ENCODE results near the gene KCNN4. TPM values are rescaled to one million over a fixed set of nuclear protein-coding genes. Genes with fewer than 3 reads are reported as not detected.

Gene KCNN4
- total RNA-seq, 1 donor from 2014 or later, result 0.44 TPM

DNA sequence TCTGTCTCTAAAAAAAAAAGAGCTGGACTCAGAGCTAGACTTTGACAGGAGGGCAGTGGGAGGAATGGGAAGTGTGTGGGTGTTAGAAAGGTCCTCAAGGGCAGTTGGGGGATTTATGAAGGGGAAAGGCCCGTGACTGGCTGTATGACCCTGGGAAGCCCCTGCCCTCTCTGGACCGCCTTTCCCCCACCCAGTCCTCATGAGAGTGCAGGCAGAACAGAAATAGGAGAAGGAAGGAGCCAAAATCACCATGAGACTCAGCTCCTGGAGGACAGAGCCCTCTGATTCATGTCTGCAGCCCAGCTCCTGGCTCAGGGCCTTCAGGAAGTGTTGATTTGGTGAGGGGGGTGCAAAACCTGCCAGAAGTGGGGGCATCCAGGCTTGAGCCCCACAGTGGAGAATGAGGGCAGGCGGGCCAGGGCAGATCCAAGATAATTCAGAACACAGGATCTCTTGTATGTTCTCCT is 17.3 kb downstream of the KCNN4 start:
- H3K27ac Mint-ChIP-seq (ENCODE audit: unreplicated experiment), result no peak overlapping the region

DNA sequence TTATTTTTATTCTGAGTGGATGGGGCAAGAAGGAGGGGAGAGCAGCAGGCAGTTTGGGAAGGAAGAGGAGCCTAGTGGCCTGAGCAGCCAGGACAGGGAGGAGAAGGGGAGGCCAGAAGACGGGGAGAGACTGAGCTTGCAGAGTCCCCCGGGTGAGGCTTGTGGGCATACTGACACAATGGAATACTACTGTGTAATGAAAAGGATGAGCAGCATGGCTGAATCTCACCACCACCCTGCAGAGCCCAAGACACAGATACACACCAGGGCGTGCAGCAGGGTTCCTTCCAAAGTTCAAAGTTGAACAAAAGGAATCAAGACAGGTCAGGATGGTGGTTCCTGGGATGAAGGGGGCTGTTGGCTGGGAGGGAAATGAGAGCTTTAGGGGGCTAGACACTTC is 18.0 kb downstream of the KCNN4 start:
- no peak for DNase-seq
- Mint-ChIP-seq H3K36me3 (ENCODE audit: unreplicated experiment) (no peaks in the 10 kb centered on the region), H3K27ac (ENCODE audit: unreplicated experiment) (no peak overlapping the region), H3K4me1 (ENCODE audit: low read depth, unreplicated experiment) (peaks cover 2% of the 10 kb centered on the region), H3K27me3 (ENCODE audit: unreplicated experiment) (no peaks in the 10 kb centered on the region), H3K9me3 (ENCODE audit: unreplicated experiment) (peaks cover 4% of the 10 kb centered on the region), H3K4me3 (ENCODE audit: unreplicated experiment) (no peak overlapping the region)
- TF ChIP-seq, protein P1, sequence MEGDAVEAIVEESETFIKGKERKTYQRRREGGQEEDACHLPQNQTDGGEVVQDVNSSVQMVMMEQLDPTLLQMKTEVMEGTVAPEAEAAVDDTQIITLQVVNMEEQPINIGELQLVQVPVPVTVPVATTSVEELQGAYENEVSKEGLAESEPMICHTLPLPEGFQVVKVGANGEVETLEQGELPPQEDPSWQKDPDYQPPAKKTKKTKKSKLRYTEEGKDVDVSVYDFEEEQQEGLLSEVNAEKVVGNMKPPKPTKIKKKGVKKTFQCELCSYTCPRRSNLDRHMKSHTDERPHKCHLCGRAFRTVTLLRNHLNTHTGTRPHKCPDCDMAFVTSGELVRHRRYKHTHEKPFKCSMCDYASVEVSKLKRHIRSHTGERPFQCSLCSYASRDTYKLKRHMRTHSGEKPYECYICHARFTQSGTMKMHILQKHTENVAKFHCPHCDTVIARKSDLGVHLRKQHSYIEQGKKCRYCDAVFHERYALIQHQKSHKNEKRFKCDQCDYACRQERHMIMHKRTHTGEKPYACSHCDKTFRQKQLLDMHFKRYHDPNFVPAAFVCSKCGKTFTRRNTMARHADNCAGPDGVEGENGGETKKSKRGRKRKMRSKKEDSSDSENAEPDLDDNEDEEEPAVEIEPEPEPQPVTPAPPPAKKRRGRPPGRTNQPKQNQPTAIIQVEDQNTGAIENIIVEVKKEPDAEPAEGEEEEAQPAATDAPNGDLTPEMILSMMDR (IDR thresholded peaks at IDR 0.05; ENCODE audit: partially characterized antibody, unreplicated experiment), result no peak

More for the DNA sequence above, 17.3 kb downstream of the KCNN4 start:
- H3K27me3 Mint-ChIP-seq (ENCODE audit: unreplicated experiment), result no peaks in the 10 kb centered on the region
- peaks cover 2% of the 10 kb centered on the region for H3K4me1 Mint-ChIP-seq (ENCODE audit: low read depth, unreplicated experiment)
- TF ChIP-seq, protein P1 (IDR thresholded peaks at IDR 0.05; ENCODE audit: partially characterized antibody, unreplicated experiment), result no peak
- no peak for DNase-seq
- H3K36me3 Mint-ChIP-seq (ENCODE audit: unreplicated experiment), result no peaks in the 10 kb centered on the region
- H3K9me3 Mint-ChIP-seq (ENCODE audit: unreplicated experiment), result peaks cover 4% of the 10 kb centered on the region
- H3K4me3 Mint-ChIP-seq (ENCODE audit: unreplicated experiment), result no peak overlapping the region

DNA sequence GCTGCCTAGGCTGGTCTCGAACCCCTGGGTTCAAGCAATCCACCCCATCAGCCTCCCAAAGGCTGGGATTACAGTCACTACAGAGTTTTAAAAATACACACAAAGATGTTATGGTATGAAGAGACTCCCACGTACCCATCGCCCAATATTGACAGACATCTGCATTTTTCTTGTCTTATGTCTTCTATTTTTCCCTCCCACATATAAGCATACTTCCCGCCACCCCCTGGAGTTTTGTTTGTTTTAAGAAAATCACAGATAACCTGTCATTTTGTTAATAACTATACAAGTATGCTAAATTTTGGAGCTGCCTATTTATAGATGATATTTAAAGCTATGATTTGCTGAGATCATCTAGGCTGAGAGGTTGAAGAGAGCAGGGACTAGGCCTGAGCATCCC is 19.8 kb downstream of the KCNN4 start:
- H3K4me1 Mint-ChIP-seq (ENCODE audit: low read depth, unreplicated experiment), result peaks cover 2% of the 10 kb centered on the region
- H3K27ac Mint-ChIP-seq (ENCODE audit: unreplicated experiment), result no peak overlapping the region
- peaks cover 2% of the 10 kb centered on the region for H3K27me3 Mint-ChIP-seq (ENCODE audit: unreplicated experiment)
- no peaks in the 10 kb centered on the region for H3K36me3 Mint-ChIP-seq (ENCODE audit: unreplicated experiment)
- TF ChIP-seq, protein P1 (IDR thresholded peaks at IDR 0.05; ENCODE audit: partially characterized antibody, unreplicated experiment), result no peak
- no peak overlapping the region for H3K4me3 Mint-ChIP-seq (ENCODE audit: unreplicated experiment)
- peaks cover 7% of the 10 kb centered on the region for H3K9me3 Mint-ChIP-seq (ENCODE audit: unreplicated experiment)
- DNase-seq, result no peak

DNA sequence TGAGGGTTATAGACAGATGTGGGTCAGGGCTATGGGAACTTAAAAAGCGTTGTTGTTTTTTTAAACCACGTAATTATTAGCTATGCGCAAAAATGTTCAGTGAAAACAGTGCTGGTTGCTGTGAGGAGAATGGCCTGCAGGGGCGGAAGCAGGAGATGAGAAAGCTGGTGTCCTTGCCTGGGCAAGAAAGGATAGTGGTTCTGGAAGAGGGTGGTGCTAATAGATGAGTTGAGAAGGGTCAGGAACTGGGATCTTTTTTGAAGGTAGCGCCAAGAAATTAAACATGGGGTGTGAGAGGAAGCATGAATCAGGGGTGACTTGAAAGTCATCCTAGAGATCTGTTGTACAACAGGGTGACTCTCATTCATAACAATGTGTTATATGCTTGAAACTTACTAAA is 21.3 kb downstream of the KCNN4 start:
- peaks cover 7% of the 10 kb centered on the region for H3K27me3 Mint-ChIP-seq (ENCODE audit: unreplicated experiment)
- no peak for DNase-seq
- no peak overlapping the region for H3K4me3 Mint-ChIP-seq (ENCODE audit: unreplicated experiment)
- no peaks in the 10 kb centered on the region for H3K36me3 Mint-ChIP-seq (ENCODE audit: unreplicated experiment)
- H3K4me1 Mint-ChIP-seq (ENCODE audit: low read depth, unreplicated experiment), result peaks cover 2% of the 10 kb centered on the region
- TF ChIP-seq, protein P1 (IDR thresholded peaks at IDR 0.05; ENCODE audit: partially characterized antibody, unreplicated experiment), result no peak
- H3K9me3 Mint-ChIP-seq (ENCODE audit: unreplicated experiment), result peaks cover 11% of the 10 kb centered on the region
- H3K27ac Mint-ChIP-seq (ENCODE audit: unreplicated experiment), result peak overlapping the region; percentile 5

DNA sequence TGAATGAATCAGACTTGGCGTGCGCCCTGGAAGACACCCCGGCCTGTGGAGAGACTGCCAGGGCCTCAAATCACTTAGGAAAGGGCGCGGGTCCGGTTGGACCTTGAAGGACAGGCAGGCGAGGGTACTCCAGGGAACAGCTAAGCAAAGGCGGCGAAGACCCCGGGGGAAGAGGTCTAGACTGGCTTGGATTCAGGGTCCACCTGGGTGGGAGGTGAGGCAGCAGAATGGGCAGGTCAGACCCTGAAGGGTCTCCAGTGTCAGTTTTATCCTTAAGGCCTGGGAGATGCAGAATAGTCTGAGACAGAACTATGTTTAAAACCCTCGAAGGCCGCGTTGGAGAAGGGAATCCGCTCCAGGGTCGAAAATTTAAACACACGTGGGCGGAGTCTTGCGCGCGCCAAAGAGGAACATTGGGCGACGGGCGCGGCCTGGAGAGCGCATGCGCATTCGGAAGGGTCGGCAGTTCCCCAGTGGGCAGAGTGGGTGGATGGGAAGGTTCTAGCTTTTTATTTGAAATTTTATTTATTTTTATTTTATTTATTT is 25.4 kb downstream of the KCNN4 start:
- Mint-ChIP-seq H3K4me1 (ENCODE audit: low read depth, unreplicated experiment) (peaks cover 4% of the 10 kb centered on the region), H3K36me3 (ENCODE audit: unreplicated experiment) (no peaks in the 10 kb centered on the region), H3K4me3 (ENCODE audit: unreplicated experiment) (peak overlapping the region; percentile 95), H3K9me3 (ENCODE audit: unreplicated experiment) (peaks cover 11% of the 10 kb centered on the region), H3K27ac (ENCODE audit: unreplicated experiment) (peak overlapping the region; percentile 82), H3K27me3 (ENCODE audit: unreplicated experiment) (peaks cover 9% of the 10 kb centered on the region)
- TF ChIP-seq, protein P1 (IDR thresholded peaks at IDR 0.05; ENCODE audit: partially characterized antibody, unreplicated experiment), result no peak
- DNase-seq, result peak; percentile 84
